Neural progenitor cell (in vitro differentiated cells): ENCODE results near the gene SLC15A4. TPM values are rescaled to one million over a fixed set of nuclear protein-coding genes. Genes with fewer than 3 reads are reported as not detected.

Experiments used
- DNase-seq: peaks from one replicate; pipeline ENCODE4 v3.0.0-alpha.2; 2016; ENCODE audit warnings: low spot score
- H2AFZ ChIP-seq: fragments of 200-600 bp; sonication (generic); replicated peaks from 2 replicates; pipeline ENCODE4 v1.6.1; 2016; ENCODE audit warnings: antibody characterized with exemption
- H3F3A ChIP-seq: fragments of 200-600 bp; sonication (generic); 2 replicates; pipeline ENCODE4 v1.6.1; 2016; ENCODE audit warnings: antibody characterized with exemption, low read depth
- H3K27ac ChIP-seq: fragments of 200-600 bp; sonication (generic); 2 replicates; pipeline ENCODE4 v1.5.1; 2016; ENCODE audit warnings: mild to moderate bottlenecking
- H3K27me3 ChIP-seq: fragments of 200-600 bp; sonication (generic); 2 replicates; pipeline ENCODE4 v1.6.1; 2016; ENCODE audit warnings: mild to moderate bottlenecking, moderate library complexity
- H3K36me3 ChIP-seq: fragments of 200-600 bp; sonication (generic); 2 replicates; pipeline ENCODE4 v1.5.1; 2016
- H3K4me1 ChIP-seq: fragments of 200-600 bp; sonication (generic); 2 replicates; pipeline ENCODE4 v1.6.1; 2016; ENCODE audit warnings: mixed run types
- H3K4me2 ChIP-seq: fragments of 200-600 bp; sonication (generic); 2 replicates; pipeline ENCODE4 v1.6.1; 2016
- H3K4me3 ChIP-seq: fragments of 200-600 bp; sonication (generic); 2 replicates; pipeline ENCODE4 v1.5.1; 2016
- H3K79me2 ChIP-seq: fragments of 200-600 bp; sonication (generic); 2 replicates; pipeline ENCODE4 v1.6.1; 2016; ENCODE audit warnings: low read depth
- H3K9ac ChIP-seq: fragments of 200-600 bp; sonication (generic); 2 replicates; pipeline ENCODE4 v1.6.1; 2016
- H3K9me3 ChIP-seq: fragments of 200-600 bp; sonication (generic); 2 replicates; pipeline ENCODE4 v1.5.1; 2016; ENCODE audit warnings: low read depth
- H4K20me1 ChIP-seq: fragments of 200-600 bp; sonication (generic); 2 replicates; pipeline ENCODE4 v1.6.1; 2016; ENCODE audit warnings: low read depth
- H3K27ac Mint-ChIP-seq: 3 replicates; pipeline ENCODE4 v1.8.0; 2021; ENCODE audit warnings: mixed read lengths
- H3K27me3 Mint-ChIP-seq: 2 replicates; pipeline ENCODE4 v1.8.0; 2022; ENCODE audit warnings: low read depth, mild to moderate bottlenecking, inconsistent platforms, moderate library complexity, mixed read lengths; ENCODE audit not compliant: insufficient read depth
- H3K36me3 Mint-ChIP-seq: 3 replicates; pipeline ENCODE4 v1.8.0; 2021; ENCODE audit warnings: mixed read lengths
- H3K4me1 Mint-ChIP-seq: 3 replicates; pipeline ENCODE4 v1.8.0; 2021; ENCODE audit warnings: mixed read lengths
- H3K4me3 Mint-ChIP-seq: 3 replicates; pipeline ENCODE4 v1.8.0; 2021; ENCODE audit warnings: mild to moderate bottlenecking, moderate library complexity, mixed read lengths
- H3K9me3 Mint-ChIP-seq: 3 replicates; pipeline ENCODE4 v1.8.0; 2020; ENCODE audit warnings: mixed read lengths
- EZH2 ChIP-seq: fragments of 200-600 bp; sonication (generic); IDR thresholded peaks from 2 replicates; pipeline ENCODE4 v1.6.1; 2017; ENCODE audit warnings: antibody characterized with exemption, mild to moderate bottlenecking, moderate library complexity
- EZH2phosphoT487 ChIP-seq: fragments of 200-600 bp; sonication (generic); IDR thresholded peaks from 2 replicates; pipeline ENCODE4 v1.6.1; 2017; ENCODE audit warnings: antibody characterized with exemption
- total RNA-seq: library from RNA; depleted of rRNA; stranded (reverse); fragments of >200 nt; gene quantifications from 2 replicates; pipeline ENCODE4 v1.2.3, GENCODE V29; 2015; ENCODE audit warnings: low replicate concordance
- TF ChIP-seq, protein P1 (sequence below): fragments of 200-600 bp; sonication (generic); IDR thresholded peaks from 2 replicates; pipeline ENCODE4 v1.5.1; 2017; ENCODE audit warnings: antibody characterized with exemption, mild to moderate bottlenecking

Gene SLC15A4
- total RNA-seq, 1 donor from 2014 or later, result 42.3 TPM

DNA sequence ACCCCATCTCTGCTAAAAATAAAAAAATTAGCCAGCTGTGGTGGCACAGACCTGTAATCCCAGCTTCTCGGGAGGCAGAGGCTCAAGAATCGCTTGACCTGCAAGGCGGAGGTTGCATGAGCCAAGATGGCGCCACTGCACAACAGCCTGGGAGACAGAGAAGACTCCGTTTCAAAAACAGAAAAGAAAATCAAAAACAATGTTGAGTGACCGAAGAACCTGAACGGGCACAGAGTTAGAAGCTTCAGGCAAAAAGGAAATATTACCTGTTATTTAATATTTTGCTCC, 33.0 kb upstream of the SLC15A4 start:
- H3K9ac ChIP-seq, result no peak overlapping the region
- Mint-ChIP-seq H3K27me3 (peaks cover 17% of the 10 kb centered on the region), H3K36me3 (no peaks in the 10 kb centered on the region), H3K9me3 (no peaks in the 10 kb centered on the region), H3K27ac (no peak overlapping the region), H3K4me3 (no peak overlapping the region), H3K4me1 (peaks cover 12% of the 10 kb centered on the region)
- H3F3A ChIP-seq, result peaks cover 28% of the 10 kb centered on the region
- H4K20me1 ChIP-seq, result no peaks in the 10 kb centered on the region
- H3K4me2 ChIP-seq, result no peak overlapping the region
- H3K27ac ChIP-seq, result no peak overlapping the region
- TF ChIP-seq EZH2phosphoT487 (no peak), EZH2 (no peak)
- TF ChIP-seq, protein P1, sequence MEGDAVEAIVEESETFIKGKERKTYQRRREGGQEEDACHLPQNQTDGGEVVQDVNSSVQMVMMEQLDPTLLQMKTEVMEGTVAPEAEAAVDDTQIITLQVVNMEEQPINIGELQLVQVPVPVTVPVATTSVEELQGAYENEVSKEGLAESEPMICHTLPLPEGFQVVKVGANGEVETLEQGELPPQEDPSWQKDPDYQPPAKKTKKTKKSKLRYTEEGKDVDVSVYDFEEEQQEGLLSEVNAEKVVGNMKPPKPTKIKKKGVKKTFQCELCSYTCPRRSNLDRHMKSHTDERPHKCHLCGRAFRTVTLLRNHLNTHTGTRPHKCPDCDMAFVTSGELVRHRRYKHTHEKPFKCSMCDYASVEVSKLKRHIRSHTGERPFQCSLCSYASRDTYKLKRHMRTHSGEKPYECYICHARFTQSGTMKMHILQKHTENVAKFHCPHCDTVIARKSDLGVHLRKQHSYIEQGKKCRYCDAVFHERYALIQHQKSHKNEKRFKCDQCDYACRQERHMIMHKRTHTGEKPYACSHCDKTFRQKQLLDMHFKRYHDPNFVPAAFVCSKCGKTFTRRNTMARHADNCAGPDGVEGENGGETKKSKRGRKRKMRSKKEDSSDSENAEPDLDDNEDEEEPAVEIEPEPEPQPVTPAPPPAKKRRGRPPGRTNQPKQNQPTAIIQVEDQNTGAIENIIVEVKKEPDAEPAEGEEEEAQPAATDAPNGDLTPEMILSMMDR, result no peak
- H3K36me3 ChIP-seq, result no peaks in the 10 kb centered on the region
- no peak for DNase-seq
- H2AFZ ChIP-seq, result no peak overlapping the region
- H3K9me3 ChIP-seq, result no peaks in the 10 kb centered on the region
- peaks cover 3% of the 10 kb centered on the region for H3K4me1 ChIP-seq
- no peaks in the 10 kb centered on the region for H3K79me2 ChIP-seq
- no peak overlapping the region for H3K4me3 ChIP-seq
- peaks cover 20% of the 10 kb centered on the region for H3K27me3 ChIP-seq

DNA sequence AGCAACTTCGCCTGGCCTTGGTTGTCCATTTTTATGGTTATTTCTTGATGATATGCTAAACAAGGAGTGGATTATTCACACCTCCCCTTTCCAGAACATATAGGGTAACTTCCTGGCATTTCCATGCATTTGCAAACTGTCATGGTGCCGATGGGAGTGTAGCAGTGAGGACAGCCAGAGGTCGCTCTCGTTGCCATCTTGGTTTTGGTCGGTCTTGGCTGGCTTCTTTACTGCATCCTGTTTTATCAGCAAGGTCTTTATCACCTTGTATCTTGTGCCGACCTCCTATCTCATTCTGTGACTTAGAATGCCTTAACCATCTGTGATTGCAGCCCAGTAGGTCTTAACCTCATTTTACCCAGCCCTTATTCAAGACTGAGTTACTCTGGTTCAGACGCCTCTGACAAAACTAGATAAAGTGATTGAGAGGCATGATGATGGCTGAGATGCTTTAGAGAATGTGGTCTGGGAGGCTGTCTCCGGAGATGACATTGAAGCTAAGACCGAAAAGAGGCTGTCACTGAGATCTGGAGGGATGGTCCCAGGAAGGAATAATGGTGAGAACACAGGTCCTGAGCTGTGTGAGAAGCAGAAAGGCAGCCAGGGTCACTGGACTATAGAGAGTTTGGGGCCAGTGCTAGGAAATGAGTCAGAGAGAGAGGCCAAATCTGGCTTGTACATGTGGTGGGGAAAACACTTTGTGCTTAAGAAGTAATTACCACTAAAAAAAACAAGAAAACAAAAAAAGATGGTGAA, 32.5 kb upstream of the SLC15A4 start:
- H4K20me1 ChIP-seq, result no peaks in the 10 kb centered on the region
- no peaks in the 10 kb centered on the region for H3K79me2 ChIP-seq
- H3K4me3 ChIP-seq, result no peak overlapping the region
- TF ChIP-seq EZH2 (no peak), EZH2phosphoT487 (no peak)
- TF ChIP-seq, protein P1, result no peak
- peaks cover 25% of the 10 kb centered on the region for H3K27me3 ChIP-seq
- H3K4me2 ChIP-seq, result no peak overlapping the region
- H3K9me3 Mint-ChIP-seq, result no peaks in the 10 kb centered on the region
- no peak overlapping the region for H3K4me3 Mint-ChIP-seq
- H3K9me3 ChIP-seq, result no peaks in the 10 kb centered on the region
- H3K36me3 ChIP-seq, result no peaks in the 10 kb centered on the region
- peaks cover 21% of the 10 kb centered on the region for H3K27me3 Mint-ChIP-seq
- H3K4me1 ChIP-seq, result peaks cover 3% of the 10 kb centered on the region
- H3F3A ChIP-seq, result peaks cover 28% of the 10 kb centered on the region
- no peak overlapping the region for H3K27ac Mint-ChIP-seq
- H2AFZ ChIP-seq, result no peak overlapping the region
- peaks cover 12% of the 10 kb centered on the region for H3K4me1 Mint-ChIP-seq
- no peaks in the 10 kb centered on the region for H3K36me3 Mint-ChIP-seq
- no peak for DNase-seq
- H3K27ac ChIP-seq, result no peak overlapping the region
- H3K9ac ChIP-seq, result no peak overlapping the region

DNA sequence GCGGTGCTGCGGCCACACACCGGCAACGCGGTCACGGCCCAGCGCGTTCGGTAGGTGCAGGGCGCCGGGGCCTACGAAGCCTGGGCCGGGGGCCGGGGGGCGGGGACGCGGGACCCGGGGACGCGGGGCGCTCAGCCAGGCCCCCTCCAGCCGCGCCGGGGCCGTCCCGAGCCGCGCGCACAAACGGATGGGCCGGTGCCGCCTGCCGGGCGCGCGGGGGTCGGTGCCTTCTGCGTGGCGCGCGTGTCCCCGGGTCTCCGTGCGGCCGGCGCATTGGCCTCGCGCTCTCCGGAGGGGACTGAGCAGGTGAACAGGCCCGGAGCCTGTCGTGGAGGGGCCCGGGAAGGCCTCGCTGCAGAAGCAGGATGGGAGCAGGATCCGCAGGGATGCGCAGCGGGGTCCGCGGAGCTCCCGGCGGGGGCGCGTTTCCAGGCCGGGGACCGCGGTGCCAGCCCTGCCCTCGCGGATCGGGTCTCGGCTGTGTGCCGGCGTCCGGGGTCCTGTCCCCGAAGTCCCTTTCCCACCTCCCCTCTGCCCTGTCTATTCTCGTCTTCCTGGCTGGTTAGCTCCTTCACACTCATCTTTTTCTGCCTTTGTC, 29.9 kb upstream of the SLC15A4 start:
- Histone ChIP-seq H3K4me1 (peaks cover 3% of the 10 kb centered on the region), H3F3A (peaks cover 28% of the 10 kb centered on the region), H3K4me2 (peak overlapping the region; percentile 97), H3K27ac (peak overlapping the region; percentile 63), H3K36me3 (no peaks in the 10 kb centered on the region), H3K27me3 (peaks cover 25% of the 10 kb centered on the region), H3K9me3 (no peaks in the 10 kb centered on the region), H3K79me2 (no peaks in the 10 kb centered on the region), H3K4me3 (peak overlapping the region; percentile 58), H2AFZ (peak overlapping the region; percentile 68), H3K9ac (peak overlapping the region; percentile 55), H4K20me1 (no peaks in the 10 kb centered on the region)
- peak overlapping the region; percentile 91 for H3K27ac Mint-ChIP-seq
- H3K4me1 Mint-ChIP-seq, result peaks cover 9% of the 10 kb centered on the region
- H3K4me3 Mint-ChIP-seq, result peak overlapping the region; percentile 87
- no peaks in the 10 kb centered on the region for H3K36me3 Mint-ChIP-seq
- DNase-seq, result peak; percentile 72
- H3K27me3 Mint-ChIP-seq, result peaks cover 19% of the 10 kb centered on the region
- TF ChIP-seq EZH2phosphoT487 (no peak), EZH2 (no peak)
- TF ChIP-seq, protein P1, result peak; percentile 3
- H3K9me3 Mint-ChIP-seq, result no peaks in the 10 kb centered on the region
